HepG2 (cell line): ENCODE measurements around the gene GRK6. TPM values are rescaled to one million over a fixed set of nuclear protein-coding genes. Genes with fewer than 3 reads are reported as not detected.

Experiments
- ARID4A ChIP-seq: sonication (generic); formaldehyde crosslinking; IDR thresholded peaks from 2 replicates; pipeline ENCODE4 v1.5.0; 2020; ENCODE audit warnings: mild to moderate bottlenecking, missing genetic modification reagents, borderline replicate concordance
- CBFB ChIP-seq: sonication (generic); formaldehyde crosslinking; IDR thresholded peaks from 2 replicates; pipeline ENCODE4 v1.4.0; 2020; ENCODE audit warnings: missing genetic modification reagents
- CSRNP2 ChIP-seq: sonication (generic); formaldehyde crosslinking; conservative IDR thresholded peaks from 2 replicates; pipeline ENCODE4 v1.8.0; 2022; ENCODE audit warnings: low read depth, missing genetic modification reagents
- ETS1 ChIP-seq: sonication (generic); formaldehyde crosslinking; IDR thresholded peaks from 2 replicates; pipeline ENCODE4 v1.4.0; 2020; ENCODE audit warnings: missing genetic modification reagents
- FOXA3 ChIP-seq: IDR thresholded peaks from 2 replicates; pipeline ENCODE4 v1.6.1; 2016; ENCODE audit warnings: missing genetic modification reagents, missing compliant biosample characterization
- HIC2 ChIP-seq: sonication (generic); formaldehyde crosslinking; IDR thresholded peaks from 2 replicates; pipeline ENCODE4 v1.9.0; 2022; ENCODE audit warnings: low read depth, missing genetic modification reagents
- HNRNPLL ChIP-seq: fragments of 200-400 bp; formaldehyde crosslinking; IDR thresholded peaks from 2 replicates; pipeline ENCODE4 v1.6.1; 2017; ENCODE audit warnings: mild to moderate bottlenecking, low read depth, low read length; ENCODE audit not compliant: poor library complexity, severe bottlenecking
- KDM2A ChIP-seq: sonication (generic); formaldehyde crosslinking; IDR thresholded peaks from 2 replicates; pipeline ENCODE4 v1.4.0; 2020; ENCODE audit warnings: low read depth, missing genetic modification reagents, borderline replicate concordance
- MEIS2 ChIP-seq: sonication (generic); formaldehyde crosslinking; IDR thresholded peaks from 2 replicates; pipeline ENCODE4 v1.9.0; 2021; ENCODE audit warnings: mild to moderate bottlenecking, missing genetic modification reagents
- TCF12 ChIP-seq, 2 experiments: fragments of 450-650 bp in 1 of 2; sonication (generic) in 1 of 2; formaldehyde crosslinking in 1 of 2; IDR thresholded peaks; 2 replicates each; pipeline versions ENCODE4 v1.6.1 to v1.8.0; 2017 to 2022; ENCODE audit warnings: antibody characterized with exemption in 1 of 2, mild to moderate bottlenecking in 1 of 2, missing genetic modification reagents in 1 of 2, moderate library complexity in 1 of 2
- TIGD3 ChIP-seq: sonication (generic); formaldehyde crosslinking; IDR thresholded peaks from 2 replicates; pipeline ENCODE4 v1.5.1; 2020; ENCODE audit warnings: mild to moderate bottlenecking, missing genetic modification reagents, borderline replicate concordance
- ZMYM3 ChIP-seq: sonication (generic); formaldehyde crosslinking; IDR thresholded peaks from 2 replicates; pipeline ENCODE4 v1.5.1; 2020; ENCODE audit warnings: mild to moderate bottlenecking, missing genetic modification reagents
- ZNF577 ChIP-seq: sonication (generic); formaldehyde crosslinking; IDR thresholded peaks from 2 replicates; pipeline ENCODE4 v1.4.0; 2020; ENCODE audit warnings: mild to moderate bottlenecking, low read depth, missing genetic modification reagents, borderline replicate concordance
- ZNF784 ChIP-seq: sonication (generic); formaldehyde crosslinking; IDR thresholded peaks from 2 replicates; pipeline ENCODE4 v1.5.1; 2020; ENCODE audit warnings: missing genetic modification reagents, mild to moderate bottlenecking, borderline replicate concordance
- ZNF891 ChIP-seq: sonication (generic); formaldehyde crosslinking; IDR thresholded peaks from 2 replicates; pipeline ENCODE4 v1.5.0; 2020; ENCODE audit warnings: mild to moderate bottlenecking, missing genetic modification reagents
- polyA plus RNA-seq, 8 experiments: library from polyadenylated mRNA; depleted of rRNA in 3 of 8; stranded (reverse) in 7 of 8; unstranded in 1 of 8; fragments of >200 nt; fragmentation: Illumina TruSeq in 4 of 8; extraction: Trizol in 4 of 8; gene quantifications; 2 replicates each; pipeline versions ENCODE4 v1.2.1 to v1.2.3, GENCODE V29; 2011 to 2016; ENCODE audit warnings: low read depth in 4 of 8, missing spikeins in 1 of 8, mixed read lengths in 1 of 8; ENCODE audit not compliant: insufficient read depth in 1 of 8
- total RNA-seq, 5 experiments: library from RNA; depleted of rRNA; stranded (reverse); fragments of >200 nt; fragmentation: Illumina TruSeq; extraction: Trizol; gene quantifications; 2 replicates each; pipeline ENCODE4 v1.2.3, GENCODE V29; 2016; ENCODE audit warnings: low read depth in 1 of 5

The GRK6 gene
- total and polyA plus RNA-seq, 2 of the 13 experiments (the other 11 are each of a cell fraction or from before 2014, with no cell fraction given) = 13.2 to 19.9 TPM

- TF ChIP-seq MEIS2 (CRISPR knock-in tag) (no peak; the same call in 1 of the 2 replicates), ZNF891 (CRISPR knock-in tag) (no peak), CBFB (CRISPR knock-in tag) (no peak), TCF12 (IDR thresholded peaks at IDR 0.05) (no peak), TCF12 (CRISPR knock-in tag; IDR thresholded peaks at IDR 0.05) (no peak; the same call in 1 of the 2 replicates), ZNF784 (CRISPR knock-in tag) (no peak; the same call in 1 of the 2 replicates), ZNF577 (no peak), CSRNP2 (CRISPR knock-in tag) (no peak), KDM2A (CRISPR knock-in tag) (peak; percentile 93), HNRNPLL (no peak), ARID4A (peak; percentile 43; the same call in 1 of the 2 replicates), FOXA3 (CRISPR knock-in tag) (no peak), TIGD3 (CRISPR knock-in tag) (no peak), ZMYM3 (no peak), HIC2 (CRISPR knock-in tag) (no peak), ETS1 (no peak)
Measured at GRCh38 chr5:177455661-177456590, 29.4 kb downstream of the GRK6 start (continued).
